ENCODE results near the gene PLSCR4.

GRCh38 chr3:146170591-146170990 is 80.3 kb downstream of the PLSCR4 start:
- TF ChIP-seq POLR2A (IDR thresholded peaks at IDR 0.05) (no peak), CTCF (IDR thresholded peaks at IDR 0.05) (no peak), POLR2AphosphoS5 (IDR thresholded peaks at IDR 0.05) (no peak)
